IMR-90 (cell line): ENCODE data around the gene EPC1.
"Not testable (repeated sequence)": the region's sequence is repeated elsewhere in the genome, so short reads cannot be mapped to it uniquely, and the experiment has no call there.

ENCODE experiments used
- BHLHE40 ChIP-seq: fragments of 150-350 bp; IDR thresholded peaks from 2 replicates; pipeline ENCODE4 v1.6.1; 2016; ENCODE audit warnings: mild to moderate bottlenecking, low read depth, low read length
- CEBPB ChIP-seq: IDR thresholded peaks from 2 replicates; pipeline ENCODE4 v1.6.1; 2012; ENCODE audit warnings: low read depth, low read length, improper control_type of control experiment
- POLR2A ChIP-seq: IDR thresholded peaks from 2 replicates; pipeline ENCODE4 v1.6.1; 2012; ENCODE audit warnings: mild to moderate bottlenecking, low read depth, low read length
- RFX5 ChIP-seq: IDR thresholded peaks from 2 replicates; pipeline ENCODE4 v1.8.0; 2012; ENCODE audit warnings: low read depth, mild to moderate bottlenecking, low read length, moderate library complexity
- TF ChIP-seq, protein P1 (sequence below): conservative IDR thresholded peaks from 2 replicates; pipeline ENCODE4 v1.5.1; 2012; ENCODE audit warnings: mild to moderate bottlenecking, low read depth, low read length, improper control_type of control experiment

- TF ChIP-seq, protein P1, sequence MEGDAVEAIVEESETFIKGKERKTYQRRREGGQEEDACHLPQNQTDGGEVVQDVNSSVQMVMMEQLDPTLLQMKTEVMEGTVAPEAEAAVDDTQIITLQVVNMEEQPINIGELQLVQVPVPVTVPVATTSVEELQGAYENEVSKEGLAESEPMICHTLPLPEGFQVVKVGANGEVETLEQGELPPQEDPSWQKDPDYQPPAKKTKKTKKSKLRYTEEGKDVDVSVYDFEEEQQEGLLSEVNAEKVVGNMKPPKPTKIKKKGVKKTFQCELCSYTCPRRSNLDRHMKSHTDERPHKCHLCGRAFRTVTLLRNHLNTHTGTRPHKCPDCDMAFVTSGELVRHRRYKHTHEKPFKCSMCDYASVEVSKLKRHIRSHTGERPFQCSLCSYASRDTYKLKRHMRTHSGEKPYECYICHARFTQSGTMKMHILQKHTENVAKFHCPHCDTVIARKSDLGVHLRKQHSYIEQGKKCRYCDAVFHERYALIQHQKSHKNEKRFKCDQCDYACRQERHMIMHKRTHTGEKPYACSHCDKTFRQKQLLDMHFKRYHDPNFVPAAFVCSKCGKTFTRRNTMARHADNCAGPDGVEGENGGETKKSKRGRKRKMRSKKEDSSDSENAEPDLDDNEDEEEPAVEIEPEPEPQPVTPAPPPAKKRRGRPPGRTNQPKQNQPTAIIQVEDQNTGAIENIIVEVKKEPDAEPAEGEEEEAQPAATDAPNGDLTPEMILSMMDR: not testable (repeated sequence)
- TF ChIP-seq BHLHE40, POLR2A, CEBPB, RFX5: not testable (repeated sequence)
Measured at GRCh38 chr10:32229788-32230187, 117.2 kb downstream of the EPC1 start.
